ENCODE data around the gene IGF2BP2. TPM values are rescaled to one million over a fixed set of nuclear protein-coding genes. Genes with fewer than 3 reads are reported as not detected.

The IGF2BP2 gene
- total and polyA plus RNA-seq, 9 of the 15 experiments (the other 6 are each of a cell fraction or from before 2014, with no cell fraction given): 3.2 to 59.6 (median 30.5) TPM

- ATAC-seq: no peak
- no TSS peak for BruUV-seq (replicated peaks)
- TF ChIP-seq MNT (conservative IDR thresholded peaks at IDR 0.05) (no peak), MAZ (CRISPR knock-in tag; conservative IDR thresholded peaks at IDR 0.05 in 1 of 2, IDR thresholded peaks at IDR 0.05 in 1 of 2) (no peak), ZNF140 (CRISPR knock-in tag; IDR thresholded peaks at IDR 0.05) (no peak), MCM3 (IDR thresholded peaks at IDR 0.05) (no peak), ZNF324 (CRISPR knock-in tag; IDR thresholded peaks at IDR 0.05) (no peak), TEAD1 (CRISPR knock-in tag; IDR thresholded peaks at IDR 0.05) (no peak)
These were observed 26.2 kb upstream of the IGF2BP2 start for GRCh38 chr3:185851046-185851445.

More at GRCh38 chr3:185851046-185851445, 26.2 kb upstream of the IGF2BP2 start:
- in situ Hi-C loops (cut with MboI): no loop called here
- no peak for DNase-seq (ENCODE audit: extremely low read depth in 1 of 4, low spot score in 3 of 4)
- Histone ChIP-seq H4K20me1 (replicated peaks; ENCODE audit: control insufficient read depth, insufficient read depth, low read length) (no peaks in the 10 kb centered on the region), H3K4me2 (ENCODE audit: insufficient read depth, low read length) (no peak overlapping the region), H3K9me3 (replicated peaks; ENCODE audit: control insufficient read depth, insufficient read depth, low read depth, low read length) (no peaks in the 10 kb centered on the region), H2AFZ (ENCODE audit: low read depth, low read length) (no peak overlapping the region), H3K36me3 (ENCODE audit: control insufficient read depth, insufficient read depth, low read length) (no peaks in the 10 kb centered on the region), H3K9me1 (ENCODE audit: control insufficient read depth, insufficient read depth, low read length) (no peaks in the 10 kb centered on the region), H3K4me3 (no peak overlapping the region), H3K79me2 (ENCODE audit: control insufficient read depth, insufficient read depth, low read length) (no peaks in the 10 kb centered on the region), H3K9ac (ENCODE audit: insufficient read depth in 1 of 2, low read depth in 2 of 2, low read length in 2 of 2) (no peak overlapping the region), H3K4me1 (replicated peaks in 1 of 2; ENCODE audit: control insufficient read depth in 2 of 2, insufficient read depth in 2 of 2, low read length in 2 of 2) (no peaks in the 10 kb centered on the region), H3K27me3 (ENCODE audit: control insufficient read depth in 2 of 2, insufficient read depth in 2 of 2, low read length in 2 of 2) (no peaks in the 10 kb centered on the region), H3K27ac (ENCODE audit: extremely low read depth, low read depth, low read length) (no peak overlapping the region)
- intact Hi-C loops (cut with micrococcal nuclease): no loop called here
- CTCF ChIA-PET (ENCODE audit: low intra/inter-chr PET ratio): interaction anchor here (0.7 kb wide), 1 partner anchor 122 kb away, joined by 3 read pairs; no protein-coding TSS in a partner anchor
- FAIRE-seq: no peak
- 92% methylated on average over 3 of the region's 3 CpGs for WGBS (ENCODE audit: insufficient coverage, low coverage, missing lambda C conversion rate)
- POLR2A ChIA-PET: interaction anchor here (0.8 kb wide), 1 partner anchor 30 kb away, joined by 4 read pairs; no protein-coding TSS in a partner anchor
